ENCODE results near the gene TANC1. TPM values are rescaled to one million over a fixed set of nuclear protein-coding genes. Genes with fewer than 3 reads are reported as not detected.

The TANC1 gene
- total and polyA plus RNA-seq, 12 donors = 17.8 to 90.5 (median 70.0) TPM

- Histone ChIP-seq H3K4me1 (peaks cover 22 to 96% (median 80%) of the 10 kb centered on the region in 9 donors), H3K27ac (peak overlapping the region in 9 of 10 donors; percentile 23 to 93 (median 66)), H3K4me3 (no peak overlapping the region), H3K27me3 (no peaks in the 10 kb centered on the region), H3K36me3 (no peaks in the 10 kb centered on the region), H3K9me3 (no peaks in the 10 kb centered on the region)
- no peak for DNase-seq
- intact Hi-C loops (cut with DNase I) = loop anchor here in 3 of 10 donors (5.0 to 10.0 kb wide), 2 partner anchors 66 to 153 kb away; partner anchors contain the start of gene WDSUB1 (in 2 of the 3)
- TF ChIP-seq, protein P1, sequence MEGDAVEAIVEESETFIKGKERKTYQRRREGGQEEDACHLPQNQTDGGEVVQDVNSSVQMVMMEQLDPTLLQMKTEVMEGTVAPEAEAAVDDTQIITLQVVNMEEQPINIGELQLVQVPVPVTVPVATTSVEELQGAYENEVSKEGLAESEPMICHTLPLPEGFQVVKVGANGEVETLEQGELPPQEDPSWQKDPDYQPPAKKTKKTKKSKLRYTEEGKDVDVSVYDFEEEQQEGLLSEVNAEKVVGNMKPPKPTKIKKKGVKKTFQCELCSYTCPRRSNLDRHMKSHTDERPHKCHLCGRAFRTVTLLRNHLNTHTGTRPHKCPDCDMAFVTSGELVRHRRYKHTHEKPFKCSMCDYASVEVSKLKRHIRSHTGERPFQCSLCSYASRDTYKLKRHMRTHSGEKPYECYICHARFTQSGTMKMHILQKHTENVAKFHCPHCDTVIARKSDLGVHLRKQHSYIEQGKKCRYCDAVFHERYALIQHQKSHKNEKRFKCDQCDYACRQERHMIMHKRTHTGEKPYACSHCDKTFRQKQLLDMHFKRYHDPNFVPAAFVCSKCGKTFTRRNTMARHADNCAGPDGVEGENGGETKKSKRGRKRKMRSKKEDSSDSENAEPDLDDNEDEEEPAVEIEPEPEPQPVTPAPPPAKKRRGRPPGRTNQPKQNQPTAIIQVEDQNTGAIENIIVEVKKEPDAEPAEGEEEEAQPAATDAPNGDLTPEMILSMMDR (IDR thresholded peaks at IDR 0.05) = no peak
- 74 to 75% methylated on average over 7 of the region's 7 CpGs for whole genome bisulfite sequencing, 2 donors
- no peak for ATAC-seq
Observed at GRCh38 chr2:159131267-159131913, 162.9 kb downstream of the TANC1 start.

DNA sequence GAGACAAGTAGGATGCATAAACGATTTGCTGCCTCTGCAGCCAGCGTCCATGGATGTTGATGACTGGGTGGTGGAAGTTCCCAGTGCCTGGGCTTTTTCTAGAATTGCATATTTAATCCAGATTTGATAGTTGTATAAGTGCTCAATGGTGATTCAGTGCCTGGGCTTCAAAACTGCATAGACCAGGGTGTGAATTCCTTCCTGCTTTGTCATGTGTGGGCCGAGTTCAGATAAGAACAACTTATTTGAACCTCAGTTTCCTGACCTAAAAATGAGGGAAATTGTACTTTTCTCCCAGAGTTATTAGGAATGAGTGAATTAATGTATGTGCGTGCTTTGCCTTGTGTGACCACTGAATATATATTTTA lies 163.5 kb downstream of the TANC1 start:
- DNase-seq (no peak), ATAC-seq (peak in 3 of 8 donors; percentile 12 to 36 (median 18))
- WGBS, 2 donors = 30 to 34% methylated on average over 4 of the region's 4 CpGs
- intact Hi-C loops (cut with DNase I) = loop anchor here in 3 of 10 donors (5.0 to 10.0 kb wide), 2 partner anchors 65 to 153 kb away; partner anchors contain the start of gene WDSUB1 (in 2 of the 3)
- Histone ChIP-seq H3K9me3 (no peaks in the 10 kb centered on the region), H3K27ac (peak overlapping the region in 9 of 10 donors; percentile 23 to 93 (median 66)), H3K4me3 (no peak overlapping the region), H3K36me3 (no peaks in the 10 kb centered on the region), H3K27me3 (no peaks in the 10 kb centered on the region), H3K4me1 (peaks cover 22 to 96% (median 80%) of the 10 kb centered on the region in 9 donors)
- TF ChIP-seq, protein P1 (IDR thresholded peaks at IDR 0.05) = no peak

DNA sequence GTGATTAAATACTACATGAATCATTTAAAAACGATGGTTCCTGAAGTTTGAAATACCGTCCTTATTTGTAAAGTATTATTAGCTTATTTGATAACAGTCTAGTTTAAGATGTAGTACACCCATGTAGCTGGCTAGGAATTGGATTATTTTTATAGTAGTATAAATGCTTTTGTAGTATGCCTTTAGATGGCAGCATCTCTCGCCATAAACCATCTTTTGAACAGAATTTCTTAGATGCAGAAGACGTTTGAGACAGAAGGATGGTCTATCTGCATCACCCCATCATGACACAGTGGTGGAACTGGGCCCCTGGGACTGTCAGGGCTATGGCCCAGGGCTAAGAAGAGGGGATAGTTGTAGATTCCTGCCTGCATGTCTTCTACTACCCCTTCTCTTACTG lies 165.4 kb downstream of the TANC1 start:
- peaks cover 20 to 100% (median 87%) of the 10 kb centered on the region in 9 donors for H3K4me1 ChIP-seq
- DNase-seq = no peak
- H3K9me3 ChIP-seq = no peaks in the 10 kb centered on the region
- 32 to 36% methylated on average over 4 of the region's 4 CpGs for WGBS, 2 donors
- intact Hi-C loops (cut with DNase I) = loop anchor here in 3 of 10 donors (5.0 to 10.0 kb wide), 2 partner anchors 64 to 151 kb away; partner anchors contain the start of gene WDSUB1 (in 2 of the 3)
- H3K4me3 ChIP-seq = no peak overlapping the region
- TF ChIP-seq, protein P1 (IDR thresholded peaks at IDR 0.05) = peak in 6 of 9 donors; percentile 7 to 42 (median 24)
- no peaks in the 10 kb centered on the region for H3K27me3 ChIP-seq
- H3K27ac ChIP-seq = peak overlapping the region in 8 of 10 donors; percentile 81 to 93 (median 84)
- no peak for ATAC-seq
- H3K36me3 ChIP-seq = no peaks in the 10 kb centered on the region

- Histone ChIP-seq H3K9me3 (no peaks in the 10 kb centered on the region), H3K4me1 (peaks cover 13 to 99% (median 86%) of the 10 kb centered on the region in 9 donors)
- intact Hi-C loops (cut with DNase I) = loop anchor here in 4 of 10 donors (1.0 to 10.0 kb wide), 4 partner anchors 30 to 150 kb away; partner anchors contain the start of gene WDSUB1 (in 2 of the 4)
Observed at GRCh38 chr2:159134979-159135378, 166.5 kb downstream of the TANC1 start.

More at GRCh38 chr2:159134979-159135378, 166.5 kb downstream of the TANC1 start:
- H3K4me3 ChIP-seq = no peak overlapping the region
- TF ChIP-seq, protein P1 (IDR thresholded peaks at IDR 0.05) = no peak
- ATAC-seq = no peak
- H3K36me3 ChIP-seq = no peaks in the 10 kb centered on the region
- no peak for DNase-seq
- H3K27ac ChIP-seq = peak overlapping the region; percentile 76 to 93 (median 82)
- WGBS, 2 donors = 41 to 49% methylated on average over 3 of the region's 3 CpGs
- H3K27me3 ChIP-seq = no peaks in the 10 kb centered on the region
